Activated T-helper 1 cell treated with anti-CD3 and anti-CD28 coated beads, Interleukin-2, amount 50 U/mL, for 16 hours (primary cell): Measurements from ENCODE around the gene PDHB.

Experiments used
- DNase-seq, 2 donors: peaks; one replicate each; pipeline ENCODE4 v3.0.0-alpha.2; 2020; ENCODE audit warnings: low read depth in 1 of 2, low spot score in 1 of 2

PDHB gene

DNA sequence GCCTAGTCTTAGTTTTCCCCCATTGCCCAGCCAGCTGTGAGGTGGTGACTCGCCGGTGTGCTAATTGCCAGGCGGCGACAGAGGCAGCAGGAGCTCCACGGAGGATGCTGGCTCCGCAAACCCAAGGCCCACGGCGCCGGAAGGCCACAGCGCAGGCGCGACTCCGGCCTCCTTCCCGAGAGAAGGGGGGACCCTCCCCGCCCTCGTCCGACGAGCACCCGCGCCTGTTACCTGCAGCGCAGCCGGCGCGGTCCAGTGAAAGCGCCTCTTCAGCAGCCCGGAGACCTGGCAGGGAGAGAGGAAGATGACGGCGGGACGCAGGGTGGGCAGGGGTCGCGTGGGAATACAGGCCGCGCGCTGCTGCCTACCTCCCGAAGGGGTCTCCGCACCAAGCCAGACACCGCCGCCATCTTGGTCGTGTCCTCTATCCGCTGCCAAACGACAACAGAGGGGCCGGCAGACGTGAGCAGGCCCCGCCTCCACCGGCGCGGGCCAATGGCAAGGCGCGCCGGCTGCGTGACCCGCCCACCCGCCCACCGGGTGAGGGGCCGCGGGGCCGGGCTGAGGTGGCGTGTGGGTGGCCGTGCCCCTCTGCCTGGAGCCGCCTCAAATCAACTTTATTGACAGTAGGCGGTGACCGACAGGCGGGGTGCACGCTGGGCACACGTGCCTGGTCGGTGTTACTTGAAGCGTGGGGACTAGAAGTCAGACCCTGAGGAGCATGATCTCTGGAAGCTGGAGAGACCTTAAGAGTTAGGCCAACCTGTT, at the start of gene PDHB:
TSS of gene PDHB (minus strand) at position 433 of the 768 bp plus-strand sequence. CDS start at position 410, 23 bp downstream.
- peak; percentile 83 to 85 for DNase-seq

DNA sequence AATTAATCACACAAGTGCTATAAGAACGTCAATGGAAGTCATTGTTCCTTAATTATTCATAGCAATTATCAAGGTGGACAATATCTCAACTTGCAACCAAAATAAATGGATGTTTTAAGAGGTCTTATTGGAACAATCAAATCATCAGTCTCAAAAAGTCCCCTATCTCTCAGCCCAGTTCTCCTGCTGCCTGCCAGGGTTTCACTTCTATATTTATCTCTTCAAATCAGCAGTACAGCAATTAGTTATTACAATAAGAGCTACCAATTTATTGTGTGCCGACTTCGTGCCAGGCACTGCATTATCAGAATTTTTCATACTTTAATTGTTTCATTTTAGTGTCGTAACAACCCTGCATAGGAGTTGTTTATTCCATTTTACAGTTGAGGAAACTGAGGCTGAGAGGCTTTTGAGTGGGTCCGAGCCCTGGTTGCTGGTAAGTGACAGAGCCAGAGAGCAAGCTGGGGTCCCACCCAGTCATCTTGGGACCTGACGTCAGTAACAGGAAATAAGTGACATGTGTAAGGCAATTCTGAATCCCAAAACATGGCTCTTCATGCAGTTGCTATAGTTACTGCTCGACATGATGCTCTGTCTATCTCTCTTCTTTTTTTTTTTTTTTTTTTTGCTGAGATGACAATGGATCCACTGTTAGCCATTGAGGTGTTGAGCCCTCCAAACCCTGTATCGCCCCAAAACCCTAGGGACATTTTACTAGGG, 49.4 kb upstream of the PDHB start:
- no peak for DNase-seq

DNA sequence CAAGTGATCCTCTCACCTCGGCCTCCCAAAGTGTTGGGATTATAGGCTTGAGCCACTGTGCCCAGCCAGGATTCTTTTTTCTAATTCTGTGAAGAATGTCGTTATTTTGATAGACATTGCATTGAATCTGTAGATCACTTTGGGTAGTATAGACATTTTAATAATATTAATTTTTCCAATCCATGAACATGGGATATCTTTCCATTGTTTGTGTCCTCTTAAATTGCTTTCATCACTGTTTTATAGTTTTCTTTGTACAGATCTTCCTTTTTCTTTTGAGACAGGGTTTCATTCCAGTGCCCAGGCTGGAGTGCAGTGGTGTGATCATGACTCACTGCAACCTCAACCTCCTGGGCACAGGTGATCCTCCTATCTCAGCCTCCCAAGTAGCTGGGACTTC, 46.7 kb upstream of the PDHB start:
- no peak for DNase-seq

DNA sequence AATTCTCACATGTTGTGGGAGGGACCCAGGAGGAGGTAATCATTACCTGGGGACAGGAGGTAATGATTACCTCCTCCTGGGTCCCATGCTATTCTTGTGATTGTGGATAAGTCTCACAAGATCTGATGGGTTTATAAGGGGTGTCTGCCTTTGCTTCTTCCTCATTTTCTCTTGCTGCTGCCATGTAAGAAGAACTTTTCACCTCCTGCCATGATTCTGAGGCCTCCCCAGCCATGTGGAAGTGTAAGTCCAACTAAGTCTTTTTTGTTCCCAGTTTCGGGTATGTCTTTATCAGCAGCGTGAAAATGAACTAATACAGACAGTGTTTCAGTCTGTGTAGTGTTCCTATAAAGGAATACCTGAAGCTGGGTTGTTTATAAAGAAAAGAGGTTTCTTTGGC, 45.1 kb upstream of the PDHB start:
- DNase-seq: no peak

DNA sequence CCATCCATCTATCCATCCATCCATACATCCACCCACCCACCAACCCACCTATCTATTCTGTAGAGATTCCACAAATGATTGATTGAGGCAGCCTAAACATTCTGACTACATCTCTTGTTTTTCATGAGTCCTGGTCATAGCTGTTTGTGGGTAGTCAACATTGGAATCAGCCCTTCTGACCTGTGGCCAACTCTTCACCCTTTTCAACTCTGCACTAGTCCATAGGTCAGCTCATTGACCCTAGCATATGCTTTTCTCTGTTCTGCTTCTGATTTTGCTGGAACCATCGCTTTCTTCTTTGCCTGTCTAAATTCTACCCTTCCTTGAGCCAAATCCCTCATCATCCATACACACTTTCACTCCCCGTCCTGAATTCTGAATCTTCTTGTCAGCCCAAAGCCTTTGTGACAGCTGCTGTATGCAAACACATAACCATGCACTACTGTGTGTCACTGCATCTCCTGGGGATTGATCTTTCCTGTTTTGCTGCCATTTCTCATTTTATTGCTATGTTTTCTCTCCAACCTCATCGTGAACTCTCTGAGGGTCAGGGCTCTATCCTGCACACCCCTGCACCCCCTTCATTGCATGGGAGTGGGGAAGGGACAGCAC, 41.4 kb upstream of the PDHB start:
- no peak for DNase-seq

DNA sequence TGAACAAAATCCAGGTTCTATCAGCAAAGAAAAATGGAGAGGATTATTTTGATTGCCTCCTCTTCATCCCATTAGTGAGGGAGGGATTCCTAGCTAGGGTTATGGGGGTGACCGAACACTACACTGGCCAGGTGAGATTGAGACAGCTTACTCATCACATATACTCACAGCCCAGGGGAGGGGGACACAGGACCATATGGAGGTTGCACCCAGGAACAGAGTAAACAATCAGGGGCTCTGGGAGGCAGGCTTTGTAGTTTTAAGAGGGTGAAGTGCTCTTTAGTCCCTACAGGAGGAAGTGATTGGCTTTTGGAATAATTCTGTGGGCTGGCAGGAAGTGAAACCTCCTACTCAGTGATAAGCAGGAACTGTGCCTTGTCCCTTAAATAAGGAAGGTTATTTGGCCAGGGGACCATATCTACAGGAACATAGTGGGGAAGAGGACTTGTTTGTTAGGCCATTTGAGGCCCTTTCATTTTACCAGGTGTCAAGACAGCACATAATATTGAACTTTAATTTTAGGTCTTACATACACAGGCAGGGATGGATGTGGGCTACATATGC, 40.8 kb upstream of the PDHB start:
- DNase-seq: no peak

DNA sequence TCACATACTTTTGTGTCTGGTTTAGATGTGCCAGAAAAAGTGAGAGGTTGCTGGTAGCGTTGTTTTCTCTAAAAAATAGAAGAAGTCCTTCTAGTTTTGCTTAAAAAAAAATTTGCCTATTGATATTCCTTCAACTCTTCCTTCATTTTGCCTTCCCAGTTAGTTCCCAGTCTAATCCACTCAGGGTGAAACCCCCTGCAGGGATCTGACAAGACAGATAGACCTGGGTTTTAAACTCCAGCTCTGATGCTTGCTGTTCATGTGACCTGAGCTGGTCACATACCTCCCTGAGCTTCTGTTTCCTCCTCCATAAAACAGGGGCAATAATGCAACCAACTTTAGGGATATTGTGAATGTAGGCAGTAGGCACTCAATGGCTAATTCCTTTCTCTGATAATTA, 39.6 kb upstream of the PDHB start:
- no peak for DNase-seq

DNA sequence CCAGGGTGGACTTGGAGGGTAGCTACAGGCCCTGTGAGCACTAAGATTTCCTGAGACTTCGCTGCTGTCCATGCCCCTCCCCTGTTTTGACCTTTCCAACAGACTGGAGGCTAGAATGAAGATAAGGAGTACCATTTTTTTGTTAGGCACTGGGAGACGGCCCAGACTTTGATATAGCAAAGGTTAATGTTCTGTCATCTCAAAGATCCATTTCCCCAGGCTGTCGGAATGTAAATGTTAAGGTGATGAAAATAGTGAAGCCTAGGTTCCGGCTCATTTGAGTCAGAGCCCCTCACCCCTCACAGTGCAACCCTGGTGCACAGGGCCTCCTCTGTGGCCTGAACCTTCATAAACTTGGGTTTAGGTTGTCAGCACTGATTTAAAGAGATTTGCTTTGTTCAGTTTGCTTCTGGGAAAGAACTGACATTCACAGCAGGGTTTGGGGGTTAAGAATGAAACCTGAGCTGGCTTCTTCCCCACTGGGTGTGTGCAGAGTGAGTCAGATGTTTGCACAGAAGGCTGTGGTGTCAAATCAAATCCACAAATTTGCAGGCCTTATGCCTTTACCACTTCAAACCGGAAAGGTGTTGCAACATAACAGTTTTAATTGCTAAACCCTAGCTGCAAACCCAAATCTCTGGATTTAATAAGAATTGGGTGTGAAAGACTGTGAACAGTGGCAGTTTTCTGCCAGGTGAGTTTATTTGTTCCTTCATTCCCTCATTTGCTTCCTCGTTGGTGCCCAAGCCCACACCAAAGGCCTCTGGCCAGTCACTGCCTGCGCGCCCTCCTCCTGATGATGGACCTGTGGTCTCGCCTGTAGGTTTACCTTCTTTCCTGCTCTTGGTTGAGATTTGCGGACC, 37.6 kb upstream of the PDHB start:
- DNase-seq: peak in 1 of 2 donors; percentile 13

DNA sequence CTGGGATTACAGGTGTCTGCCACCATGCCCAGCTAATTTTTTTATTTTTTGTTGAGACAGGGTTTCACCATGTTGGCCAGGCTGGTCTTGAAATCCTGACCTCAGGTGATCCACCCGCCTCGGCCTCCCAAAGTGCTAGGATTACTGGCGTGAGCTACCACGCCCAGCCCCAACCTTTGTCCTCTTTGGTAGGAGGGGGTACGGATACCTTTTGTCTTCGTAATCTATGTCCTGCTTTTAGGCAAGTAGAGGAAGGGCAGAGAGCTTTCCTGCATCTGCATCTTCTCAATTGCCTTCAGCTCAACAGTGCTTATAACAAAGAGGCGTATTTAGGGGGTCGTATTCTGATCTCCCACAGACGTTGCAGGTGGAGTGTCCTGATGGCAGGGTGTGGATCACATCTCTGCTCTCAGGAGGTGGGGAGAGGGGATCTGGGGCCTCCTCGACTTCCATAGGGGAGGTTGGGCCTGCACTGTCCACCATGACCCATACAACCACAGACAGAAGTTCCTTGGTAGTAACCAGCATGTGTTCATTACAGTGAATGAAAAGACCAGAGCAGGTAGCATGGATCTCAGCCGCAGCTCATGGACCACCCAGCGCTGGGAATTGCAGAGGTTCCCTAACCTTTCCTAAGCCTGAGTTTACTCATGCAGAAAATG, 36.9 kb upstream of the PDHB start:
- DNase-seq: no peak

DNA sequence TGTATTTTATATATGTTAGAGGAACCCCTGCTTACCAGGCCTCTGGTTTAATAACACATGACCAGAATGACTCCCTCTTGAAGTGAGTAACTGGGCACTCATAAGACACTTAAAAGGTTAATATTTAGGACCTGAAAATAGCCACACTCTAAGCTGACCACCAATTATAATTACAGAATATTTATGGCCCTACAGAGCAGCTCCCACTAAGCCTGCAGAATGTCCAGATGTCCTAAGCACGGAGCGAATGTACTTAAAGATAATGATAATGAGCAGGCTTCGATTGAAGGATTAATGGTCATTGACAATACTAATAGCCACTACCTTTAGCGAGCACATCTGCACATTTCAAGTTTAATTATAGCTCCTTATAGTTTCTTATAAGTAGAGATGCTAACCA, 35.5 kb upstream of the PDHB start:
- no peak for DNase-seq

DNA sequence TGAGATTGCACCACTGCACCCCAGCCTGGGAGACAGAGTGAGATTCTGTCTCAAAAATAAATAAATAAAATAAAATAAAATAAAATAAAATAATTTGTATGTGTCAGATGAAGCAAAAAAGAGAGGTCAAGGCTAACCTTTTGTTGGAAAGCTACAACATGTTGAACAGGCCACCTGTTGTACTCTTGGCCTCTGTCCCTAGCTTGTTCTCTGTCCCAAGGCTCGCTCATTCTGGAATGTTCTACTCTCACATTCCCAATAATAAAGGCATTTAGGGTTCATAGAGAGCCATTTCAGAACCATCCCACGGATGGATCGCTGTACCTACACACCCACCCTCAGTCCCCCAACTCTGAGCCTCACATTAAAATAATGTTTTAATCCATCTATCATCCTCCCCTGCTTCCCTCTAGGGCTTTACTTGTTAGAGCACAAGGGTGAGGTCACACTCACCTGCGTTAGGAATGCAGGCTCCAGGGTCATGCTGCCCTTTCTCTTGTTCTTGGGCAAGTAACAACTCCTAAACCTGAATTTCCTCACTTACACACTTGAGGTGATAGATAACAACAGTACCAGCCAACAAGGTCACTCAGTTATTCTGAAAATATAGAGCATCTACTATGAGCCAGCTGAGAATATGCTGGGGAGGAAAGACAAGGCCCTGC, 33.4 kb upstream of the PDHB start:
- DNase-seq: no peak

DNA sequence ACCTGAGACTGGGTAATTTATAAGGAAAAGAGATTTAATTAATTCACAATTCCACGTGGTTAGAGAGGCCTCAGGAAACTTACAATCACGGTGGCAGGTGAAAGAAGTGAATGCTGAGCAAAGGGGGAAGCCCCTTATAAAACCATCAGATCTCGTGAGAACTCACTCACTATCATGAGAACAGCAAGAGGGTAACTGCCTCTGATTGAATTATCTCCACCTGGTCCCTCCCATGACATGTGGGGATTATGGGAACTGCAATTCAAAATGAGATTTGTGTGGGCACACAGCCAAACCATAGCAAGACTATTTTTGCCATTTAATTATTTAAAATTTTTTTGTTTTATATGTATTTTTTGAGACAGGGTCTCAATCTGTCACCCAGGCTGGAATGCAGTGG, 31.2 kb upstream of the PDHB start:
- DNase-seq: no peak

DNA sequence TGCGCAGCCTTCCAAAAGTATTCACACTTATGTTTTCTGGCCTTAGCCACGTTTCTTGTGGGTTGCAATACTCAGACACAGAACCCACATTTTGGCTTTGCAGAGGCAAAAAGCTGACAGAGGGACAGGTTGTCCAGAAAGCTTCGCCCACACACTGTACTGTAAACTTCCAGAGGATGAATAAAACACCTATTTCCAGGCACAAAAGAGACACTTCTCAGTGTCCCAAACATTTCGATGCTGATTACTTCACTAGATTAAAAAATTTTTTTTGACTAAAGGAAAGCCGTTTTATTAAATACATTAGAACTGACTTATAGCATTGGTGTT, 30.3 kb upstream of the PDHB start:
- no peak for DNase-seq

DNA sequence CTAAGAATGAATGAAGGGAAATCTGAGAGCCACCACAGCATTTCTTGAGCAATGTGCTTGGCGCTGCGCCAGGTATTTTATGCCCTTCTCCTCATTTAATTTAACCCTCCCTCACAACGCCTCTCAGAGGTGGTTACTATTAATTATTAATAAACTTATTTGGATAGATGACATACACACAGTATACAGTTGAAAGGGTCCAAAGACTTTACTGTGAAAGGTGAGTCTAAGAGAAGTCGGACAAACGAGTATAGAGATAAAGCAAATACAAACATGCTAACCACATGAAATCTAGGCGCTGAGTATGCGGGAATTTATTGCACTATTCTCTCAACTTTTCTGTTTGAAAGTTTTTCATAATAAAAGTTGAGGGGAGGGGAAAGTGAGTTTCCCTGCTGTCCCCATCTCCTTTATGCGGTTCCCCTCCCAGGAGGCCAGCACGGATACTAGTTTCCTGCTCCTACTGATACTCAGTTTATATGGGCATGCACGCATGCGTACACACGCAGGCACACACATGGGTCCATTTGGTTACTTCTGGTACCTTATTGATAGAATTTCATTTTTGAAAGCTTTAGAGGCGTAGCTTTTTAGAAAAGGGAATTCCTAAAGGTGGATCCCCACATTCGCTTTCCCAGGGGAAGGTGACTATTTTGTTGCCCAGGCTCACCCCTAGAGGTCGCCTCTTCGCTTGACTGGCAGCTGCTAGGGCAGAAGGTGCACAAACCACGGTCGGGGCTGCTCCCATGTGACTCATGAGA, 29.7 kb upstream of the PDHB start:
- peak; percentile 40 to 57 for DNase-seq

DNA sequence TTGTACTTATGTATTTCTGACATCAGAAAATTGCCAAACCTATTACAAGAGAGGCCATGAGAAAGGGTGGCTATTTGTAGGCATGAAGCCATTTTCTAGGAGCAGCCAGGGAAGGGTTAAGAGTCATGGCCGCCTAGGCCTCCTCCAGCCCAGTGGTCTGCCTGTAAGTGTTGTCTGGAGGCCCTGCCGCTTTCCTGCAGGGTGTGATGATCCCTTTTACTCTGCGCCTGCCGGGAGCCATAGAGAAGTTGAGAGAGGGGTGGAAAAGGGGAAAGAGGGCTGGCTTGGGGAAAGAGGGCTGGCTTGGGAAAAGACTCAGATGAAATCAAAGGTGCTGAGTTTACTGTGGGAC, 29.2 kb upstream of the PDHB start:
- DNase-seq: no peak

DNA sequence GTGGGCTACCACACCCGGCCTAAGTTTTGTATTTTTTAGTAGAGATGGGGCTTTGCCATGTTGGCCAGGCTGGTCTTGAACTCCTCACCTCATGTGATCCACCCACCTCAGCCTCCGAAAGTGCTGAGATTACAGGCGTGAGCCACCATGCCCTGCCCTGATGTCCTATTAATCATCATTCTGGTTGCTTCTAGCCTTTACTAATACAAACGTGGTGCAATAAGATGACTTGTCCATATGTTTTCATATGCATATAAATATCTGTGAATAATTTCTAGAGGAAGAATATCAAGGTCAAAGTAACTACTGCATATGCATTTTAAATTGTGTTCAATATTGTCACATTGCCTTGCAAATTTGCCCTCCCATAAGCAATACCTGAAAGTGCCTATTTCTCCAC, 25.5 kb upstream of the PDHB start:
- DNase-seq: no peak

DNA sequence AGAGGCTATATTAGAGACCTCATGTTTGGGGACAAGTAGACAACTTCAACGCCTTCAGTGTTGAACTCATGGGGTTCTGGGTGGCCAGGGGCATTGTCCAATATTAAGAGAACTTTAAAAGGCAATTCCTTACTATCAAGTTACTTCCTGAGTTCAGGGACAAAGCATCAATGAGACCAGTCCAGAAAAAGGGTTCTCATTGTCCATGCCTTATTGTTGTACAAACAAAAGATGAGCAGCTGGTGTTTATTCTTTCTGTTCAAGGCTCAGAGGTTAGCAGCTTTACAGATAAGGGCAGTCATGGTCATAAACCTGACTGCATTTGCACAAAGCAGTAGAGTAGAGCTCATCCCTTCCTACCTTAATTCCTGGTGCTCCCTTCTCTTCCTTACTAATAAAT, 18.5 kb upstream of the PDHB start:
- DNase-seq: no peak

DNA sequence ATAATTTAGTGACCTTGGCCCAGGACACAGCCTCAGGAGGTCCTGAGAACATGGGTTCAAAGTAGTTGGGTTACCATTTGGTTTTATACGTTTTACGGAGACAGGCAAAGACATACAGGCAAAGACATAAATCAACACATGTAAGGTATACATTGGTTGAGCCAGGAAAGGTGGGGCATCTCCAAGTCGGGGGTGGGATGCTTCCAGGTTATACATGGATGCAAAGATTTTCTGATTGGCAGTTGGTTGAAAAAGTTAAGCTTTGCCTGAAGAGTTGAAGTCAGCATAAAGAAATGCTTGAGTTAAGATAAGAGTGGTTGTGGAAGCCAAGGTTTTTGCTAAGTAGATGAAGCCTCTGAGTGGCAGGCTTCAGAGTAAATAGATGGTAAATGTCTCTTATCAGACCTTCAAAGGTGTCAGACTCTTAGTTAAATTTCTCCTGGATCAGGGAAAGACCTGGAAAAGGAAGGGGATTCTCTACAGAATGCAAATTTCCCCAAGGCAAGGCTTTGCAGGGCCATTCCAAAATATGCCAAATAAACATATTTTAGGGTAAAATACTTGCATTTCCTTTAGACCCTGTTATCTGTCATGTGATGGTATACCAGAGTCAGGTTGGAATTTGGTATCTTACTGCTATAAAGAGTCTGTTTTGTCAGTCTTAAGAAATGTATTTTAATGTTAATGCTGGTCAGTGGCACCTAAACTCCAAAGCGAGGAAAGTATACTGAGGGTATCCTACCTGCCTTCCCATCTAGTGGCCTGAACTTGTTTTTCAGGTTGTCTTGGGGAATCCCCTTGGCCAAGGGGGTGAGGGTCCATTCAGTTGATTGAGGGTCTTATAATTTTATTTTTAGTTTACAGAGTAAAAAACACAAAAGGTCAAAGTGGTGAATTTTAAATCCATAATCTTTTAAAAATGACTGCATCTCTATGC, 8.2 kb upstream of the PDHB start:
- no peak for DNase-seq
